ENCODE data around the gene STK39.

The STK39 gene

DNA sequence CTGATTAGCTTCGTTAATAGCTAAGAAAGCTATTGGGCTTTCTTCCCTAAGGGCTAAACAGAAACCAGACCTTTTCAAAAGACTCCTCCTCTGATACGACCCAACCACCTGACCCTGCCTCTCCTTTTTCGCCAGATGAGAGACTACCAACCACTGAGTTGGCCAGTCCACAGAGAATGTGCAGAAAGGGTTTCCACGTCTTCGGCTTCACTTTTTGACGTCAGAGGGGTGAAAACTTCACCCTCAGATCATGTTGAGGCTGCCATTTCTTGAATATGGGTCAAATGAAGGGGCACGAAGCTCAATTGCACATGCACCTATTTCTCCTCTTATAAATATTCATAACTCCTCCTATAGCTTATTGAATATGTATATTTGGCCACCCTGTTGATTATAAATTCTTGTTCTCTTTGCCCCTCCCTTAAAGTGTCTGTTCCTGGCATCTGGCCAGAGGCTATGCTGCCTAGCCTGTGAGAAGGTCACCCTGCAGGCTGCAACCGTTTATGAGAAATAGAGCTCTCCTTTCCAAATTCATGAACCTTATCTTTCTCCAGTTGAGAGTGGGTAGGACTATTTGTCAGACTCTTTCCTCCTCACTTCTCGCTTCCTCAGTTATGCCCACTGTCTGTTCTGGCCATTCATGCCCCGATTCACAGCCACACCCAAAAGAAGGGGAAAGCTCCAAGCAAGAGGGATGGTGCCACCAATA is 301.6 kb downstream of the STK39 start:
- no peaks in the 10 kb centered on the region for H3F3A ChIP-seq (ENCODE audit: control insufficient read depth, insufficient read depth)
- no peak overlapping the region for H3K27ac ChIP-seq (ENCODE audit: low read depth, low read length)
- H3K36me3 ChIP-seq (ENCODE audit: control insufficient read depth, low read length), result no peaks in the 10 kb centered on the region
- no peak overlapping the region for H3K4me2 ChIP-seq (ENCODE audit: low read length)
- no peaks in the 10 kb centered on the region for H3K9me2 ChIP-seq (replicated peaks; ENCODE audit: control insufficient read depth, low read length)
- H3K9me3 ChIP-seq (ENCODE audit: control insufficient read depth, insufficient read depth, low read length), result no peaks in the 10 kb centered on the region
- no peak overlapping the region for H3K4me3 ChIP-seq (ENCODE audit: low read length)
- no peaks in the 10 kb centered on the region for H3K79me2 ChIP-seq (ENCODE audit: control insufficient read depth, low read length)
- H3K4me1 ChIP-seq (ENCODE audit: control insufficient read depth, low read length), result no peaks in the 10 kb centered on the region
- H4K20me1 ChIP-seq (ENCODE audit: control insufficient read depth, insufficient read depth, low read depth, low read length), result no peaks in the 10 kb centered on the region
- TF ChIP-seq EZH2phosphoT487 (IDR thresholded peaks at IDR 0.05; ENCODE audit: borderline replicate concordance, low read length), result no peak
- TF ChIP-seq, protein P1, sequence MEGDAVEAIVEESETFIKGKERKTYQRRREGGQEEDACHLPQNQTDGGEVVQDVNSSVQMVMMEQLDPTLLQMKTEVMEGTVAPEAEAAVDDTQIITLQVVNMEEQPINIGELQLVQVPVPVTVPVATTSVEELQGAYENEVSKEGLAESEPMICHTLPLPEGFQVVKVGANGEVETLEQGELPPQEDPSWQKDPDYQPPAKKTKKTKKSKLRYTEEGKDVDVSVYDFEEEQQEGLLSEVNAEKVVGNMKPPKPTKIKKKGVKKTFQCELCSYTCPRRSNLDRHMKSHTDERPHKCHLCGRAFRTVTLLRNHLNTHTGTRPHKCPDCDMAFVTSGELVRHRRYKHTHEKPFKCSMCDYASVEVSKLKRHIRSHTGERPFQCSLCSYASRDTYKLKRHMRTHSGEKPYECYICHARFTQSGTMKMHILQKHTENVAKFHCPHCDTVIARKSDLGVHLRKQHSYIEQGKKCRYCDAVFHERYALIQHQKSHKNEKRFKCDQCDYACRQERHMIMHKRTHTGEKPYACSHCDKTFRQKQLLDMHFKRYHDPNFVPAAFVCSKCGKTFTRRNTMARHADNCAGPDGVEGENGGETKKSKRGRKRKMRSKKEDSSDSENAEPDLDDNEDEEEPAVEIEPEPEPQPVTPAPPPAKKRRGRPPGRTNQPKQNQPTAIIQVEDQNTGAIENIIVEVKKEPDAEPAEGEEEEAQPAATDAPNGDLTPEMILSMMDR (IDR thresholded peaks at IDR 0.05; ENCODE audit: low read depth, low read length, poor library complexity, severe bottlenecking), result no peak
- no peaks in the 10 kb centered on the region for H3K27me3 ChIP-seq (ENCODE audit: control insufficient read depth, low read length)

DNA sequence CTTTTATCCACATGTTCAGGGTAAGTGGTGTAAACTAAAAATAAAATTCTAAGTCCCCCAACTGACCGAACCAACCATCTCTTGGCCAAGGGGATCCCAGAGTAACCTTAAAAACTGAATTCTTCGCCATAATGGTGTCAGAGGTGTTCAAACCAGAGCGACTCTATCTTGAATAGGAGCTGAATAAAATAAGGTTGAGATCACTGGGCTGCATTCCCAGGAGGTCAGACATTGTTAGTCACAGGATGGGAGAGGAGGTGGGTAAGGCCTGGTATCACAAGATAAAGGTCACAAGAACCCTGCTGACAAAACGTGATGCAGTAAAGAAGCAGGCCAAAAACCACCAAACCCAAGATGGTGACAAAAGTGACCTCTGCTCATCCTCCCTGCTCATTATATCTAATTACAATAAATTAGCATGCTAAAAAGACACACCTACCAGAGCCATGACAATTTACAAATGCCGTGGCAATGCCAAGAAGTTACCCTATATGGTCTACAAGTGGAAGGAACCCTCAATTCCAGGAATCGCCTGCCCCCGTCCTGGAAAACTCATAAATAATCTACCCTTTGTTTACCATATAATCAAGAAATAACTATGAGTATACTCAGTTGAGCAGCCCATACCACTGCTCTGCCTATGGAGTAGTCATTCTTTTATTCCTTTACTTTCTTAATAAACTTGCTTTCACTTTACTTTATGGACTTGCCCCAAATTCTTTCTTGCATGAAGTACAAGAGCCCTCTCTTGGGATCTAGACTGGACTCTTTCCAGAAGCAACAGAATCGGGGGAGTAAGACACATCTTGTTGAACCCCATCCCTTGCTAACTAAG is 302.4 kb downstream of the STK39 start:
- no peak overlapping the region for H3K27ac ChIP-seq (ENCODE audit: low read depth, low read length)
- H3K9me2 ChIP-seq (replicated peaks; ENCODE audit: control insufficient read depth, low read length), result no peaks in the 10 kb centered on the region
- no peaks in the 10 kb centered on the region for H4K20me1 ChIP-seq (ENCODE audit: control insufficient read depth, insufficient read depth, low read depth, low read length)
- H3K36me3 ChIP-seq (ENCODE audit: control insufficient read depth, low read length), result no peaks in the 10 kb centered on the region
- no peak for TF ChIP-seq EZH2phosphoT487 (IDR thresholded peaks at IDR 0.05; ENCODE audit: borderline replicate concordance, low read length)
- TF ChIP-seq, protein P1 (IDR thresholded peaks at IDR 0.05; ENCODE audit: low read depth, low read length, poor library complexity, severe bottlenecking), result no peak
- H3K4me2 ChIP-seq (ENCODE audit: low read length), result no peak overlapping the region
- H3K9me3 ChIP-seq (ENCODE audit: control insufficient read depth, insufficient read depth, low read length), result no peaks in the 10 kb centered on the region
- no peaks in the 10 kb centered on the region for H3F3A ChIP-seq (ENCODE audit: control insufficient read depth, insufficient read depth)
- no peaks in the 10 kb centered on the region for H3K79me2 ChIP-seq (ENCODE audit: control insufficient read depth, low read length)
- H3K27me3 ChIP-seq (ENCODE audit: control insufficient read depth, low read length), result no peaks in the 10 kb centered on the region
- H3K4me1 ChIP-seq (ENCODE audit: control insufficient read depth, low read length), result no peaks in the 10 kb centered on the region
- no peak overlapping the region for H3K4me3 ChIP-seq (ENCODE audit: low read length)

DNA sequence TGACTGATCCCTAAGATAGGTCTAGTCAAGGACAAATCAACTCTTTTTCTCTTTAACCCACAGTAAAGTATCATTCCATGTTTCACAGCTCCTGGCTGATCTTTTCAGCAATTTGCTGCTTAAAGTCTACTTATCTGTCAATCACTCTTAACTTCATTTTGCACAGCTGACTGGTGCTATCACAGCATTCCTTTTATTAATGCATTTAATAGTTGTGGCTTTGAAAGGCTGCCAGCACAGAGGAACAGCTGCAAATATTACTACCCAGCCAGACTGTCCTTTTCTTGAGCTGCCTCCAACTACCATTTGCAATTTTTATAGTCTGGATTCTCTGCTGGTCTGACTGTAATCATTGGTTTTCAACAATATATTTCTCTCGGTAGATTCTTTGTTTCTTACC is 303.5 kb downstream of the STK39 start:
- Histone ChIP-seq H4K20me1 (ENCODE audit: control insufficient read depth, insufficient read depth, low read depth, low read length) (no peaks in the 10 kb centered on the region), H3K4me2 (ENCODE audit: low read length) (no peak overlapping the region)
- no peak for TF ChIP-seq EZH2phosphoT487 (IDR thresholded peaks at IDR 0.05; ENCODE audit: borderline replicate concordance, low read length)
- TF ChIP-seq, protein P1 (IDR thresholded peaks at IDR 0.05; ENCODE audit: low read depth, low read length, poor library complexity, severe bottlenecking), result no peak

More for the DNA sequence above, 303.5 kb downstream of the STK39 start:
- no peaks in the 10 kb centered on the region for H3K79me2 ChIP-seq (ENCODE audit: control insufficient read depth, low read length)
- H3K4me3 ChIP-seq (ENCODE audit: low read length), result no peak overlapping the region
- H3F3A ChIP-seq (ENCODE audit: control insufficient read depth, insufficient read depth), result no peaks in the 10 kb centered on the region
- no peaks in the 10 kb centered on the region for H3K9me3 ChIP-seq (ENCODE audit: control insufficient read depth, insufficient read depth, low read length)
- H3K27ac ChIP-seq (ENCODE audit: low read depth, low read length), result no peak overlapping the region
- H3K4me1 ChIP-seq (ENCODE audit: control insufficient read depth, low read length), result no peaks in the 10 kb centered on the region
- H3K27me3 ChIP-seq (ENCODE audit: control insufficient read depth, low read length), result no peaks in the 10 kb centered on the region
- no peaks in the 10 kb centered on the region for H3K9me2 ChIP-seq (replicated peaks; ENCODE audit: control insufficient read depth, low read length)
- no peaks in the 10 kb centered on the region for H3K36me3 ChIP-seq (ENCODE audit: control insufficient read depth, low read length)
